WTC11 (cell line): ENCODE measurements around the gene PRSS27. TPM values are rescaled to one million over a fixed set of nuclear protein-coding genes. Genes with fewer than 3 reads are reported as not detected.

Experiments
- ATAC-seq: fragments of 200-7000 bp; cut with Tn5 transposase; 2 replicates; pipeline ENCODE4 v1.10.0; 2021; ENCODE audit warnings: mild to moderate bottlenecking, moderate library complexity
- CTCF ChIA-PET: fragments of 300-600 bp; sonication (Branson Sonifier 250); formaldehyde crosslinking; loops from one replicate; lab custom pipeline; 2021; ENCODE audit warnings: antibody characterized with exemption; lab: Charles Lee
- POLR2A ChIA-PET: fragments of 350-600 bp; sonication (Branson Sonifier 250); formaldehyde crosslinking; loops from one replicate; lab custom pipeline; 2021; ENCODE audit warnings: antibody characterized with exemption; lab: Charles Lee
- DNase-seq: peaks from one replicate; pipeline ENCODE4 v3.0.0; 2021; ENCODE audit warnings: low spot score
- H3K27ac Mint-ChIP-seq: 2 replicates; pipeline ENCODE4 v1.8.0; 2021; ENCODE audit warnings: mixed read lengths
- H3K27me3 Mint-ChIP-seq: 2 replicates; pipeline ENCODE4 v1.8.0; 2021; ENCODE audit warnings: low read depth, mild to moderate bottlenecking, moderate library complexity, mixed read lengths
- H3K36me3 Mint-ChIP-seq: 2 replicates; pipeline ENCODE4 v1.8.0; 2021; ENCODE audit warnings: mixed read lengths
- H3K4me1 Mint-ChIP-seq: 2 replicates; pipeline ENCODE4 v1.8.0; 2022; ENCODE audit warnings: mixed read lengths
- H3K4me3 Mint-ChIP-seq: 2 replicates; pipeline ENCODE4 v1.8.0; 2021; ENCODE audit warnings: mild to moderate bottlenecking, moderate library complexity, mixed read lengths
- H3K9me3 Mint-ChIP-seq: 2 replicates; pipeline ENCODE4 v1.8.0; 2021; ENCODE audit warnings: mixed read lengths
- ARID4B ChIP-seq: sonication (generic); formaldehyde crosslinking; IDR thresholded peaks from 2 replicates; pipeline ENCODE4 v1.8.0; 2023; ENCODE audit warnings: missing genetic modification reagents, mild to moderate bottlenecking, borderline replicate concordance
- ATF1 ChIP-seq: sonication (generic); formaldehyde crosslinking; IDR thresholded peaks from 2 replicates; pipeline ENCODE4 v1.8.1; 2023; ENCODE audit warnings: mild to moderate bottlenecking, moderate library complexity, missing genetic modification reagents
- CREB1 ChIP-seq: sonication (generic); formaldehyde crosslinking; IDR thresholded peaks from 2 replicates; pipeline ENCODE4 v1.8.0; 2023; ENCODE audit warnings: mild to moderate bottlenecking, missing genetic modification reagents
- JUN ChIP-seq: sonication (generic); formaldehyde crosslinking; IDR thresholded peaks from 2 replicates; pipeline ENCODE4 v1.8.0; 2023; ENCODE audit warnings: mild to moderate bottlenecking, missing genetic modification reagents
- NFYB ChIP-seq: sonication (generic); formaldehyde crosslinking; conservative IDR thresholded peaks from 2 replicates; pipeline ENCODE4 v1.8.0; 2022; ENCODE audit warnings: low read depth, missing genetic modification reagents
- PRRX2 ChIP-seq: fragments of 250-450 bp; sonication (Bioruptor Pico); IDR thresholded peaks from 2 replicates; pipeline ENCODE4 v1.8.0; 2021; ENCODE audit warnings: mild to moderate bottlenecking
- RORB ChIP-seq: fragments of 250-450 bp; sonication (Bioruptor Pico); IDR thresholded peaks from 2 replicates; pipeline ENCODE4 v1.9.0; 2021; ENCODE audit warnings: mild to moderate bottlenecking
- USF2 ChIP-seq: sonication (generic); formaldehyde crosslinking; IDR thresholded peaks from 2 replicates; pipeline ENCODE4 v1.8.1; 2023; ENCODE audit warnings: mild to moderate bottlenecking, missing genetic modification reagents, moderate library complexity
- ZNF263 ChIP-seq: sonication (generic); formaldehyde crosslinking; IDR thresholded peaks from 2 replicates; pipeline ENCODE4 v1.8.1; 2022; ENCODE audit warnings: low read depth, mild to moderate bottlenecking, moderate library complexity, missing genetic modification reagents
- ZNF396 ChIP-seq: fragments of 250-450 bp; sonication (Bioruptor Pico); IDR thresholded peaks from 2 replicates; pipeline ENCODE4 v1.8.0; 2021; ENCODE audit warnings: mild to moderate bottlenecking, moderate library complexity, borderline replicate concordance
- total RNA-seq: library from RNA; stranded (reverse); gene quantifications from 3 replicates; pipeline ENCODE4 v1.2.3, GENCODE V29; 2021
- TF ChIP-seq, protein P1 (sequence below): sonication (generic); formaldehyde crosslinking; IDR thresholded peaks from 2 replicates; pipeline ENCODE4 v1.8.1; 2023; ENCODE audit warnings: mild to moderate bottlenecking, missing genetic modification reagents
- TF ChIP-seq, protein P2 (sequence below): sonication (generic); formaldehyde crosslinking; IDR thresholded peaks from 2 replicates; pipeline ENCODE4 v1.8.0; 2022; ENCODE audit warnings: mild to moderate bottlenecking, missing genetic modification reagents
- TF ChIP-seq, protein P3 (sequence below): sonication (generic); formaldehyde crosslinking; IDR thresholded peaks from 2 replicates; pipeline ENCODE4 v1.8.0; 2022; ENCODE audit warnings: mild to moderate bottlenecking, missing genetic modification reagents
- TF ChIP-seq, protein P4 (sequence below): fragments of 250-450 bp; sonication (Bioruptor Pico); IDR thresholded peaks from 2 replicates; pipeline ENCODE4 v1.8.0; 2021; ENCODE audit warnings: mild to moderate bottlenecking

Gene PRSS27
- total RNA-seq, 1 experiment from 2014 or later = 5.1 TPM

DNA sequence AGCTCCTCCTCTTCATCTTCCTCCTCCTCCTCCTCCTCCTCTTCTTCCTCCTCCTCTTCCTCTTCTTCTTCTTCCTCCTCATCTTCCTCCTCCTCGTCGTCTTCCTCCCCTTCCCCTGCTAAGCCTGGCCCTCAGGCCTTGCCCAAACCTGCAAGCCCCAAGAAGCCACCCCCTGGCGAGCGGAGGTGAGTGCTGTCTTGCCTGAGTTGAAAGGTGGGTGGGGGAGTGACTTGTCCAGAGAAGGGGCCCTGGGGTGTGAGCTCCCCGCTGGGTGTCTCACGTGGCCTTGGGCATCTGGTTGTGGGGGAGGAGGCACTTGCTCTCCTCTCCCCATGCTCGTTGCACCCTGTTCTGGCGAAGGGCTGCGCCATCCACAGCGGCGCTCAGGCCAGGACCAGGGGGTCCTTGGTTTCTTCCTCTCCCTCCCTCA lies 49.1 kb upstream of the PRSS27 start (continued):
- TF ChIP-seq ATF1 = no peak

DNA sequence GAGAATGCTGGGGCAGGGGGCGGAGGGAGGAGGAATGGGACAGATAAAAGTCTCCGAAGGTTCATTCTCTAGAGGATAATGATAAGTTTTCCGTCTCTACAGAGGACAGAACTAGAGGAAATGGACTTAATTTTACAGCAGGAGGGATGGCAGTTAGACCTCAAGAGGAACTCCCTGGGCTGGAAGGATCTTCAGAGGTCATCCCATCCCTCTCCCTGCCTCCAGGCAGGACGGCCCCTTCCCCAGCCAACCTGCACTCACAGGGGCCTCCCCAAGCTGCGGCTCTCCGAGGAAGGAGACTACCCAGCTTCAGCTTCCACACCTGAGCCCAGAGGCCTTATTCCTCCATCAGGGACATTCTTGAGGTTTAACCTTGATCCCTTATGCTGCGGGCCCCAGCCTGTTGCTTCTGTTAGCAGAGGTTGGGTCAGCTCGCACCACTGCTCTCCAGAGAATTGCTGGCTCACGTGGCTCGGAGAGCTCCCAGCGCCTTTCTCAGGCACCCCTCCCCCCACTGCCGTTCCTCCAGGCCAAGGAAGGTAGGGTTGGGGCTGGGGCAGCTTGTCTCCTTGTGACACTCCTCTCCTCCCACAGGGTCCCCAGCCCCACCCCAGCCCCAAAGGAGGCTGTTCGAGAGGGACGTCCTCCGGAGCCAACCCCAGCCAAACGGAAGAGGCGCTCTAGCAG lies 48.5 kb upstream of the PRSS27 start:
- peaks cover 31% of the 10 kb centered on the region for H3K9me3 Mint-ChIP-seq

DNA sequence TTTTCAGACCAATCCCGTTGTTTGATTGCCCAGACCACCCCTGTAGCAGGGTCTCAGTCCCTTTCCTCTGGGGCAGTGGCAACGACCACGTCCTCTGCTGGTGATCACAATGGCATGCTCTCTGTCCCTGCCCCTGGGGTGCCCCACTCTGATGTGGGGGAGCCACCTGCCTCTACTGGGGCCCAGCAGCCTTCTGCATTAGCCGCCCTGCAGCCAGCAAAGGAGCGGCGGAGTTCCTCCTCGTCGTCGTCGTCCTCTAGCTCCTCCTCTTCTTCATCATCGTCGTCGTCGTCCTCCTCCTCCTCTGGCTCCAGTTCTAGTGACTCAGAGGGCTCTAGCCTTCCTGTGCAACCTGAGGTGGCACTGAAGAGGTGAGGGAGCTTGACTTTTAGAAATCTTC lies 47.9 kb upstream of the PRSS27 start:
- H3K27ac Mint-ChIP-seq = peak overlapping the region; percentile 53; the same call in 1 of the 2 replicates
- CTCF ChIA-PET = no interaction called here
- no peaks in the 10 kb centered on the region for H3K27me3 Mint-ChIP-seq
- peaks cover 37% of the 10 kb centered on the region for H3K9me3 Mint-ChIP-seq
- ATAC-seq (no peak), DNase-seq (no peak)
- H3K4me1 Mint-ChIP-seq = peaks cover 4% of the 10 kb centered on the region
- no peak overlapping the region for H3K4me3 Mint-ChIP-seq
- H3K36me3 Mint-ChIP-seq = peaks cover 92% of the 10 kb centered on the region
- POLR2A ChIA-PET = no interaction called here
- TF ChIP-seq CREB1 = no peak
- TF ChIP-seq USF2 (CRISPR knock-in tag) = no peak
- no peak for TF ChIP-seq NFYB (CRISPR knock-in tag)
- TF ChIP-seq, protein P1, sequence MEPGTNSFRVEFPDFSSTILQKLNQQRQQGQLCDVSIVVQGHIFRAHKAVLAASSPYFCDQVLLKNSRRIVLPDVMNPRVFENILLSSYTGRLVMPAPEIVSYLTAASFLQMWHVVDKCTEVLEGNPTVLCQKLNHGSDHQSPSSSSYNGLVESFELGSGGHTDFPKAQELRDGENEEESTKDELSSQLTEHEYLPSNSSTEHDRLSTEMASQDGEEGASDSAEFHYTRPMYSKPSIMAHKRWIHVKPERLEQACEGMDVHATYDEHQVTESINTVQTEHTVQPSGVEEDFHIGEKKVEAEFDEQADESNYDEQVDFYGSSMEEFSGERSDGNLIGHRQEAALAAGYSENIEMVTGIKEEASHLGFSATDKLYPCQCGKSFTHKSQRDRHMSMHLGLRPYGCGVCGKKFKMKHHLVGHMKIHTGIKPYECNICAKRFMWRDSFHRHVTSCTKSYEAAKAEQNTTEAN (CRISPR knock-in tag) = no peak
- TF ChIP-seq, protein P2, sequence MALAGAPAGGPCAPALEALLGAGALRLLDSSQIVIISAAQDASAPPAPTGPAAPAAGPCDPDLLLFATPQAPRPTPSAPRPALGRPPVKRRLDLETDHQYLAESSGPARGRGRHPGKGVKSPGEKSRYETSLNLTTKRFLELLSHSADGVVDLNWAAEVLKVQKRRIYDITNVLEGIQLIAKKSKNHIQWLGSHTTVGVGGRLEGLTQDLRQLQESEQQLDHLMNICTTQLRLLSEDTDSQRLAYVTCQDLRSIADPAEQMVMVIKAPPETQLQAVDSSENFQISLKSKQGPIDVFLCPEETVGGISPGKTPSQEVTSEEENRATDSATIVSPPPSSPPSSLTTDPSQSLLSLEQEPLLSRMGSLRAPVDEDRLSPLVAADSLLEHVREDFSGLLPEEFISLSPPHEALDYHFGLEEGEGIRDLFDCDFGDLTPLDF (CRISPR knock-in tag) = no peak
- TF ChIP-seq, protein P3, sequence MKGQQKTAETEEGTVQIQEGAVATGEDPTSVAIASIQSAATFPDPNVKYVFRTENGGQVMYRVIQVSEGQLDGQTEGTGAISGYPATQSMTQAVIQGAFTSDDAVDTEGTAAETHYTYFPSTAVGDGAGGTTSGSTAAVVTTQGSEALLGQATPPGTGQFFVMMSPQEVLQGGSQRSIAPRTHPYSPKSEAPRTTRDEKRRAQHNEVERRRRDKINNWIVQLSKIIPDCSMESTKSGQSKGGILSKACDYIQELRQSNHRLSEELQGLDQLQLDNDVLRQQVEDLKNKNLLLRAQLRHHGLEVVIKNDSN (CRISPR knock-in tag) = no peak
- TF ChIP-seq ZNF263 (CRISPR knock-in tag) = no peak
- TF ChIP-seq, protein P4, sequence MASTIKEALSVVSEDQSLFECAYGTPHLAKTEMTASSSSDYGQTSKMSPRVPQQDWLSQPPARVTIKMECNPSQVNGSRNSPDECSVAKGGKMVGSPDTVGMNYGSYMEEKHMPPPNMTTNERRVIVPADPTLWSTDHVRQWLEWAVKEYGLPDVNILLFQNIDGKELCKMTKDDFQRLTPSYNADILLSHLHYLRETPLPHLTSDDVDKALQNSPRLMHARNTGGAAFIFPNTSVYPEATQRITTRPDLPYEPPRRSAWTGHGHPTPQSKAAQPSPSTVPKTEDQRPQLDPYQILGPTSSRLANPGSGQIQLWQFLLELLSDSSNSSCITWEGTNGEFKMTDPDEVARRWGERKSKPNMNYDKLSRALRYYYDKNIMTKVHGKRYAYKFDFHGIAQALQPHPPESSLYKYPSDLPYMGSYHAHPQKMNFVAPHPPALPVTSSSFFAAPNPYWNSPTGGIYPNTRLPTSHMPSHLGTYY = no peak
- no peak for TF ChIP-seq JUN (CRISPR knock-in tag)

More for the DNA sequence above, 48.5 kb upstream of the PRSS27 start:
- Mint-ChIP-seq H3K36me3 (peaks cover 90% of the 10 kb centered on the region), H3K27me3 (no peaks in the 10 kb centered on the region), H3K4me3 (no peak overlapping the region), H3K4me1 (peaks cover 4% of the 10 kb centered on the region), H3K27ac (no peak overlapping the region)
- ATAC-seq = no peak
- CTCF ChIA-PET = no interaction called here
- no peak for DNase-seq
- TF ChIP-seq USF2 (CRISPR knock-in tag) (no peak), ZNF396 (CRISPR knock-in tag) (no peak), PRRX2 (CRISPR knock-in tag) (no peak), RORB (CRISPR knock-in tag) (no peak), ARID4B (CRISPR knock-in tag) (no peak), ATF1 (no peak)
- TF ChIP-seq, protein P4 = no peak
- POLR2A ChIA-PET = no interaction called here
